Measurements from ENCODE around the gene PDE6B. TPM values are rescaled to one million over a fixed set of nuclear protein-coding genes. Genes with fewer than 3 reads are reported as not detected.

Gene PDE6B
- total RNA-seq, 1 donor from 2014 or later = 5.5 TPM

DNA sequence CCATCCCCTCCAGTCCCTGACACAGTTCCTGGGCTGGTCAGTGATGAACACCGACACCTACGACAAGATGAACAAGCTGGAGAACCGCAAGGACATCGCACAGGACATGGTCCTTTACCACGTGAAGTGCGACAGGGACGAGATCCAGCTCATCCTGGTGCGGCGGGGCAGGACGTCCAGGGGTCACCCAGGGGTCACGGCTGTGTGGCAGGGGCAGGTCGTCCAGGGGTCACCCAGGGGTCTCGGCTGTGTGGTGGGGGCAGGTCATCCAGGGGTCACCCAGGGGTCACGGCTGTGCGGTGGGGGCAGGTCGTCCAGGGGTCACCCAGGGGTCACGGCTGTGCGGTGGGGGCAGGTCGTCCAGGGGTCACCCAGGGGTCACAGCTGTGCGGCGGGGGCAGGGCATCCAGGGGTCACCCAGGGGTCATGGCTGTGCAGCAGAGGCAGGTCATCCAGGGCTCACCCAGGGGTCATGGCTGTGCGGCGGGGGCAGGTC, 32.0 kb downstream of the PDE6B start:
- Histone ChIP-seq H3K9me3 (no peaks in the 10 kb centered on the region), H3K36me3 (no peaks in the 10 kb centered on the region), H3K4me3 (no peak overlapping the region), H3K27me3 (ENCODE audit: low read depth) (peaks cover under 1% of the 10 kb centered on the region), H3K4me1 (no peaks in the 10 kb centered on the region), H3K27ac (no peak overlapping the region)
- ATAC-seq (no peak), DNase-seq (peak; percentile 38)
- TF ChIP-seq, protein P1, sequence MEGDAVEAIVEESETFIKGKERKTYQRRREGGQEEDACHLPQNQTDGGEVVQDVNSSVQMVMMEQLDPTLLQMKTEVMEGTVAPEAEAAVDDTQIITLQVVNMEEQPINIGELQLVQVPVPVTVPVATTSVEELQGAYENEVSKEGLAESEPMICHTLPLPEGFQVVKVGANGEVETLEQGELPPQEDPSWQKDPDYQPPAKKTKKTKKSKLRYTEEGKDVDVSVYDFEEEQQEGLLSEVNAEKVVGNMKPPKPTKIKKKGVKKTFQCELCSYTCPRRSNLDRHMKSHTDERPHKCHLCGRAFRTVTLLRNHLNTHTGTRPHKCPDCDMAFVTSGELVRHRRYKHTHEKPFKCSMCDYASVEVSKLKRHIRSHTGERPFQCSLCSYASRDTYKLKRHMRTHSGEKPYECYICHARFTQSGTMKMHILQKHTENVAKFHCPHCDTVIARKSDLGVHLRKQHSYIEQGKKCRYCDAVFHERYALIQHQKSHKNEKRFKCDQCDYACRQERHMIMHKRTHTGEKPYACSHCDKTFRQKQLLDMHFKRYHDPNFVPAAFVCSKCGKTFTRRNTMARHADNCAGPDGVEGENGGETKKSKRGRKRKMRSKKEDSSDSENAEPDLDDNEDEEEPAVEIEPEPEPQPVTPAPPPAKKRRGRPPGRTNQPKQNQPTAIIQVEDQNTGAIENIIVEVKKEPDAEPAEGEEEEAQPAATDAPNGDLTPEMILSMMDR (IDR thresholded peaks at IDR 0.05) = no peak
- intact Hi-C loops (cut with DNase I) = no loop called here

GRCh38 chr4:657834-658667, 32.7 kb downstream of the PDE6B start:
- no peaks in the 10 kb centered on the region for H3K36me3 ChIP-seq
- intact Hi-C loops (cut with DNase I) = no loop called here
- peaks cover 2% of the 10 kb centered on the region for H3K4me1 ChIP-seq
- no peak overlapping the region for H3K27ac ChIP-seq
- no peak overlapping the region for H3K4me3 ChIP-seq
- no peaks in the 10 kb centered on the region for H3K9me3 ChIP-seq
- no peaks in the 10 kb centered on the region for H3K27me3 ChIP-seq (ENCODE audit: low read depth)
- TF ChIP-seq, protein P1 (IDR thresholded peaks at IDR 0.05) = no peak
- peak; percentile 41 for DNase-seq
- ATAC-seq = no peak

DNA sequence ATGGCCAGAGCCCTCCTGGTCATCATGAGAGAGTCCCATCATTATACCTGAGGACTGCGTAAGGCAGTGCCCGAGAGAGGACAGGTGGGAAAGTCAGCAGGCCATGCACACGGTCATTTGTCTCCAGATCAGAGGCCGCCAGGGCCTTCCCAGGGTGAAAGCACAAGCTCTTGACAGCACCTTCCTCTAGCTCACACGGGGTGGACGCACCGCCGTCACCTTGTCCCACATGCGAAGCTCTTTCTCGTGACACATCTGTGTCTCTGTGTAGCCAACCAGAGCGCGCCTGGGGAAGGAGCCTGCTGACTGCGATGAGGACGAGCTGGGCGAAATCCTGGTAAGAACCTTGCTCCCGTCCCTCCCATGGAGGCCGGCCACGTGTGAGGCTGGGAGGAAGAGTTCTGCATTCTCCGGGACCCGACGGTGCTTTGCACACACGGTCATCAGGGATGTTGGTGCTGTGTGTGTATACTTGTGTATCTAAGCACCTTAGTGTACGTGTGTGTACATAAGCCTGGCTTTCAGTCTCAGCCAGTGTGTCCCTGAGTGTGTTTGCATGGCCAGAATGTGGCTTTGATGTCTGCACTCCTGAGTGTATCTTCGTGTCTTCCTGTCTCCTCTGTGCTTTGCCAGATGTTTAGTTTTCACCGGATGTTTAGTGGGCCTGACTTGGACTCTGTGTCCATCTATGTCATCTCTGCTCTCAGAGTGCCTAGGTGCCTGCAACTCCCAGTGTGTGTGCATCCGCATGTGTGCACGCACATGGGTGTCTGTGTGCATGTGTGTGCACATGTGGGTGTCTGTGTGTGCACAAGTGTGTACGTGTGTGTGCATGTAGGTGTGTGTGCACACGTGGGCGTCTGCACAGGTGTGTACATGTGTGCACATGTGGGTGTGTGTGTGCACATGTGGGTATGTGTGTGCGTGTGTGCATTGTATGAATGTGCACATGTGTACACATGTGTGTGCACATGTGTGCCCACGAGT, 33.6 kb downstream of the PDE6B start:
- Histone ChIP-seq H3K4me3 (no peak overlapping the region), H3K9me3 (no peaks in the 10 kb centered on the region), H3K36me3 (no peaks in the 10 kb centered on the region), H3K27me3 (ENCODE audit: low read depth) (no peaks in the 10 kb centered on the region), H3K4me1 (peaks cover 8% of the 10 kb centered on the region), H3K27ac (no peak overlapping the region)
- TF ChIP-seq, protein P1 (IDR thresholded peaks at IDR 0.05) = no peak
- intact Hi-C loops (cut with DNase I) = no loop called here
- DNase-seq = peak; percentile 39
- no peak for ATAC-seq

- TF ChIP-seq, protein P1 (IDR thresholded peaks at IDR 0.05) = no peak
Measured at GRCh38 chr4:659851-660250, 34.5 kb downstream of the PDE6B start.

DNA sequence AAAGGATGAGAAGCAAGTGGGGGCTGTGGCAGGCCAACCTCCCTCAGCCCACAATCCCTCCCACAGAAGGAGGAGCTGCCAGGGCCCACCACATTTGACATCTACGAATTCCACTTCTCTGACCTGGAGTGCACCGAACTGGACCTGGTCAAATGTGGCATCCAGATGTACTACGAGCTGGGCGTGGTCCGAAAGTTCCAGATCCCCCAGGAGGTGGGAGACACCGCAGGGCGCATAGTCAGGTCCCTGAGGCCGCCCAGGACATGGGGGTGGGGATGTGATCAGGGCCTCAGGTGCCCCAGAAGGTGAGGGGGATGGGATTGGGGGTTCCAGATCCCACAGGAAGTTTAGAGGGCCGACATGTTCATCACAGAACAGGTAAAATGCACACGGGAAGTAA, 35.0 kb downstream of the PDE6B start:
- TF ChIP-seq, protein P1 (IDR thresholded peaks at IDR 0.05) = no peak

More at GRCh38 chr4:659851-660250, 34.5 kb downstream of the PDE6B start:
- Histone ChIP-seq H3K36me3 (no peaks in the 10 kb centered on the region), H3K27me3 (ENCODE audit: low read depth) (no peaks in the 10 kb centered on the region), H3K9me3 (no peaks in the 10 kb centered on the region), H3K27ac (no peak overlapping the region), H3K4me3 (no peak overlapping the region), H3K4me1 (peaks cover 16% of the 10 kb centered on the region)
- peak; percentile 25 for DNase-seq
- intact Hi-C loops (cut with DNase I) = no loop called here
- no peak for ATAC-seq

More for the DNA sequence above, 35.0 kb downstream of the PDE6B start:
- ATAC-seq = no peak
- Histone ChIP-seq H3K27me3 (ENCODE audit: low read depth) (no peaks in the 10 kb centered on the region), H3K4me3 (no peak overlapping the region), H3K4me1 (peaks cover 17% of the 10 kb centered on the region), H3K27ac (no peak overlapping the region), H3K36me3 (no peaks in the 10 kb centered on the region), H3K9me3 (no peaks in the 10 kb centered on the region)
- peak; percentile 29 for DNase-seq
- intact Hi-C loops (cut with DNase I) = no loop called here

Data from lower lobe of right lung (tissue), 2 donors.